WTC11 (cell line): Measurements from ENCODE around the gene PACS1.

ENCODE experiments used
- ZNF416 ChIP-seq: fragments of 250-450 bp; sonication (Bioruptor Pico); IDR thresholded peaks from 2 replicates; pipeline ENCODE4 v1.9.0; 2021; ENCODE audit warnings: mild to moderate bottlenecking, inconsistent platforms
- TF ChIP-seq, protein P1 (sequence below): fragments of 200-600 bp; IDR thresholded peaks from 2 replicates; pipeline ENCODE4 v1.8.0; 2022; ENCODE audit warnings: antibody characterized with exemption

DNA sequence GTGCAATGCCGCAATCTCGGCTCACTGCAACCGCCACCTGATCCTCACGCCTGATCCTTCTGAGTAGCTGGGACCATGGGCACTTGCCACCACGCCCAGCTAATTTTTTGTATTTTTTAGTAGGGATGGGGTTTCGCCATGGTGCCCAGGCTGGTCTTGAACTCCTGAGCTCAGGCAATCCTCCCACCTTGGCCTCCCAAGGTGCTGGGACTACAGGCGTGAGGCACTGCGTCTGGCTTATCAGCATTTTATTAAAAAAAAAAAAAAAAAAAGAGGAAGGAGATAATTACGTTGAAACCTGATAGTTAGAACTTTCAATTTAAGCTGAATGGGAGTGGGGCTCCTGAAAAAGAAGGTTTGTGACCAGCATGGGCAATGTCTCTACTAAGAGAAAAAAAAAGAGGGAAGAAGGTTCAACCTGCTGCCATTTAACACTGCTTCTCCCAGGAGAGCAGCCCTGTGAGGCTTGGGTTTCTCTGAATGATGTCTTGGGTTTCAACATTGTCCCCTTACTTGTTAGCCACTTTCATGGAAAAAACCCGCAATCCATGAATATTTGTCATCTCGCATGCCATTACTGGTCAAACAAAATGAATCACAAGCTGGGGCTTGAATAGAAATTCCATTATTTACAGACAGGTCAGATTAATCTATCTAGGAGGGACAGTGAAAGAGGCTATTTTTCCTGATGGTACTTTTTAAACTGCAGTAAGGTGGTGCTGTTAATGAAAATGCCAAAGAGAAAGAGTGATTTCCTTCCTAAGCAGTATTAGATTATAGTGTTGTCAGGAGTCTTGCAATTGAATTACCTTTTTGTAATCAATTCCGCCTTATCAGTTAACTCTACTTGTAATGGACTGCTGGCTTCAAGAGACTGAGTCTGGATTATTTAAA, 72.5 kb downstream of the PACS1 start:
- TF ChIP-seq, protein P1, sequence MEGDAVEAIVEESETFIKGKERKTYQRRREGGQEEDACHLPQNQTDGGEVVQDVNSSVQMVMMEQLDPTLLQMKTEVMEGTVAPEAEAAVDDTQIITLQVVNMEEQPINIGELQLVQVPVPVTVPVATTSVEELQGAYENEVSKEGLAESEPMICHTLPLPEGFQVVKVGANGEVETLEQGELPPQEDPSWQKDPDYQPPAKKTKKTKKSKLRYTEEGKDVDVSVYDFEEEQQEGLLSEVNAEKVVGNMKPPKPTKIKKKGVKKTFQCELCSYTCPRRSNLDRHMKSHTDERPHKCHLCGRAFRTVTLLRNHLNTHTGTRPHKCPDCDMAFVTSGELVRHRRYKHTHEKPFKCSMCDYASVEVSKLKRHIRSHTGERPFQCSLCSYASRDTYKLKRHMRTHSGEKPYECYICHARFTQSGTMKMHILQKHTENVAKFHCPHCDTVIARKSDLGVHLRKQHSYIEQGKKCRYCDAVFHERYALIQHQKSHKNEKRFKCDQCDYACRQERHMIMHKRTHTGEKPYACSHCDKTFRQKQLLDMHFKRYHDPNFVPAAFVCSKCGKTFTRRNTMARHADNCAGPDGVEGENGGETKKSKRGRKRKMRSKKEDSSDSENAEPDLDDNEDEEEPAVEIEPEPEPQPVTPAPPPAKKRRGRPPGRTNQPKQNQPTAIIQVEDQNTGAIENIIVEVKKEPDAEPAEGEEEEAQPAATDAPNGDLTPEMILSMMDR = no peak
- TF ChIP-seq ZNF416 (CRISPR knock-in tag) = no peak
